Measurements from ENCODE around the gene BACE1-AS.

- TF ChIP-seq CTCF (IDR thresholded peaks at IDR 0.05; ENCODE audit: low read depth, low read length, poor library complexity, severe bottlenecking) (no peak), EZH2phosphoT487 (IDR thresholded peaks at IDR 0.05; ENCODE audit: borderline replicate concordance, low read length) (no peak)
Observed at GRCh38 chr11:117256573-117256972, 34.6 kb upstream of the BACE1-AS start.

Measured in DOHH2 (cell line).